Activated CD4-positive, alpha-beta T cell treated with anti-CD3 and anti-CD28 coated beads for 1 hour (primary cell): ENCODE results near the gene SPDYE4.

Experiments
- DNase-seq: peaks from one replicate; pipeline ENCODE4 v3.0.0-alpha.2; 2020

The SPDYE4 gene

GRCh38 chr17:8782176-8782575 is 23.8 kb upstream of the SPDYE4 start:
- DNase-seq = no peak

- no peak for DNase-seq
Observed at GRCh38 chr17:8781776-8782175, 23.4 kb upstream of the SPDYE4 start.

- DNase-seq = no peak
Observed at GRCh38 chr17:8776881-8777280, 18.5 kb upstream of the SPDYE4 start.

- no peak for DNase-seq
Observed at GRCh38 chr17:8776248-8776647, 17.9 kb upstream of the SPDYE4 start.

- no peak for DNase-seq
Observed at GRCh38 chr17:8766731-8767130, 8.4 kb upstream of the SPDYE4 start.

GRCh38 chr17:8762012-8762411 is 3.7 kb upstream of the SPDYE4 start:
- no peak for DNase-seq

GRCh38 chr17:8757189-8757588 is 1.2 kb downstream of the SPDYE4 start:
- DNase-seq = no peak

GRCh38 chr17:8755590-8756255 is 2.6 kb downstream of the SPDYE4 start:
- no peak for DNase-seq

- DNase-seq = no peak
Observed at GRCh38 chr17:8754890-8755289, 3.5 kb downstream of the SPDYE4 start.

GRCh38 chr17:8753976-8754440 is 4.3 kb downstream of the SPDYE4 start:
- no peak for DNase-seq

- DNase-seq = no peak
Observed at GRCh38 chr17:8753136-8753975, 5.0 kb downstream of the SPDYE4 start.

GRCh38 chr17:8749616-8750015 is 8.7 kb downstream of the SPDYE4 start:
- DNase-seq = no peak

GRCh38 chr17:8747742-8748141 is 10.6 kb downstream of the SPDYE4 start:
- DNase-seq = no peak

GRCh38 chr17:8746501-8747236 is 11.7 kb downstream of the SPDYE4 start:
- no peak for DNase-seq

- peak; percentile 64 for DNase-seq
Observed at GRCh38 chr17:8745586-8746500, 12.5 kb downstream of the SPDYE4 start.

- DNase-seq = no peak
Observed at GRCh38 chr17:8744086-8744785, 14.1 kb downstream of the SPDYE4 start.

GRCh38 chr17:8742819-8743218 is 15.5 kb downstream of the SPDYE4 start:
- DNase-seq = no peak

- DNase-seq = no peak
Observed at GRCh38 chr17:8742274-8742673, 16.1 kb downstream of the SPDYE4 start.

- no peak for DNase-seq
Observed at GRCh38 chr17:8741771-8742170, 16.6 kb downstream of the SPDYE4 start.

GRCh38 chr17:8741366-8741765 is 17.0 kb downstream of the SPDYE4 start:
- DNase-seq = no peak

- DNase-seq = peak; percentile 34
Observed at GRCh38 chr17:8740486-8740885, 17.9 kb downstream of the SPDYE4 start.

- DNase-seq = no peak
Observed at GRCh38 chr17:8739097-8739496, 19.2 kb downstream of the SPDYE4 start.
